HepG2 (cell line): ENCODE measurements around the gene TJP3. TPM values are rescaled to one million over a fixed set of nuclear protein-coding genes. Genes with fewer than 3 reads are reported as not detected.

Experiments used
- AKAP8 ChIP-seq: sonication (generic); formaldehyde crosslinking; IDR thresholded peaks from 2 replicates; pipeline ENCODE4 v1.5.1; 2020; ENCODE audit warnings: mild to moderate bottlenecking, missing genetic modification reagents
- ATF7 ChIP-seq, 2 experiments: fragments of 450-650 bp in 1 of 2; sonication (generic) in 1 of 2; formaldehyde crosslinking in 1 of 2; IDR thresholded peaks; 2 replicates each; pipeline versions ENCODE4 v1.4.0 to v1.6.1; 2016 to 2020; ENCODE audit warnings: antibody characterized with exemption in 1 of 2, mild to moderate bottlenecking in 1 of 2, missing genetic modification reagents in 1 of 2
- HOXA9 ChIP-seq: sonication (generic); formaldehyde crosslinking; IDR thresholded peaks from 2 replicates; pipeline ENCODE4 v1.8.1; 2022; ENCODE audit warnings: missing genetic modification reagents, mild to moderate bottlenecking, moderate library complexity, borderline replicate concordance
- NR2F2 ChIP-seq: IDR thresholded peaks from 2 replicates; pipeline ENCODE4 v1.6.1; 2012; ENCODE audit warnings: low read depth, inconsistent platforms, borderline replicate concordance
- SPEN ChIP-seq: sonication (generic); formaldehyde crosslinking; IDR thresholded peaks from 2 replicates; pipeline ENCODE4 v1.5.1; 2020; ENCODE audit warnings: low read depth, mild to moderate bottlenecking, missing genetic modification reagents
- ZBTB20 ChIP-seq: sonication (generic); formaldehyde crosslinking; IDR thresholded peaks from 2 replicates; pipeline ENCODE4 v1.8.1; 2023; ENCODE audit warnings: missing genetic modification reagents, low read depth, mild to moderate bottlenecking, borderline replicate concordance
- ZMYM2 ChIP-seq: sonication (generic); formaldehyde crosslinking; IDR thresholded peaks from 2 replicates; pipeline ENCODE4 v1.8.0; 2022; ENCODE audit warnings: mild to moderate bottlenecking, missing genetic modification reagents
- ZMYM3 ChIP-seq: sonication (generic); formaldehyde crosslinking; IDR thresholded peaks from 2 replicates; pipeline ENCODE4 v1.5.1; 2020; ENCODE audit warnings: mild to moderate bottlenecking, missing genetic modification reagents
- ZNF557 ChIP-seq: sonication (generic); formaldehyde crosslinking; IDR thresholded peaks from 2 replicates; pipeline ENCODE4 v1.4.0; 2020; ENCODE audit warnings: missing genetic modification reagents
- ZNF782 ChIP-seq: sonication (generic); formaldehyde crosslinking; IDR thresholded peaks from 2 replicates; pipeline ENCODE4 v1.4.0; 2020; ENCODE audit warnings: missing genetic modification reagents, mild to moderate bottlenecking, borderline replicate concordance
- ZNF816 ChIP-seq: sonication (generic); formaldehyde crosslinking; IDR thresholded peaks from 2 replicates; pipeline ENCODE4 v1.8.0; 2022; ENCODE audit warnings: missing genetic modification reagents, mild to moderate bottlenecking, borderline replicate concordance
- polyA plus RNA-seq, 8 experiments: library from polyadenylated mRNA; depleted of rRNA in 3 of 8; stranded (reverse) in 7 of 8; unstranded in 1 of 8; fragments of >200 nt; fragmentation: Illumina TruSeq in 4 of 8; extraction: Trizol in 4 of 8; gene quantifications; 2 replicates each; pipeline versions ENCODE4 v1.2.1 to v1.2.3, GENCODE V29; 2011 to 2016; ENCODE audit warnings: low read depth in 4 of 8, missing spikeins in 1 of 8, mixed read lengths in 1 of 8; ENCODE audit not compliant: insufficient read depth in 1 of 8
- total RNA-seq, 5 experiments: library from RNA; depleted of rRNA; stranded (reverse); fragments of >200 nt; fragmentation: Illumina TruSeq; extraction: Trizol; gene quantifications; 2 replicates each; pipeline ENCODE4 v1.2.3, GENCODE V29; 2016; ENCODE audit warnings: low read depth in 1 of 5
- TF ChIP-seq, protein P1 (sequence below): sonication (generic); formaldehyde crosslinking; IDR thresholded peaks from 2 replicates; pipeline ENCODE4 v1.8.1; 2023; ENCODE audit warnings: mild to moderate bottlenecking, missing genetic modification reagents
- TF ChIP-seq, protein P2 (sequence below): sonication (generic); formaldehyde crosslinking; IDR thresholded peaks from 2 replicates; pipeline ENCODE4 v1.4.0; 2020; ENCODE audit warnings: missing genetic modification reagents
- TF ChIP-seq, protein P3 (sequence below): sonication (generic); formaldehyde crosslinking; IDR thresholded peaks from 2 replicates; pipeline ENCODE4 v1.4.0; 2020; ENCODE audit warnings: missing genetic modification reagents, low read depth, mild to moderate bottlenecking, borderline replicate concordance
- TF ChIP-seq, protein P4 (sequence below): sonication (generic); formaldehyde crosslinking; IDR thresholded peaks from 2 replicates; pipeline ENCODE4 v1.9.0; 2021; ENCODE audit warnings: missing genetic modification reagents, mild to moderate bottlenecking, borderline replicate concordance
- TF ChIP-seq, protein P5 (sequence below): sonication (generic); formaldehyde crosslinking; IDR thresholded peaks from 2 replicates; pipeline ENCODE4 v1.5.0; 2020; ENCODE audit warnings: mild to moderate bottlenecking, missing genetic modification reagents, moderate library complexity
- TF ChIP-seq, protein P6 (sequence below): IDR thresholded peaks from 2 replicates; pipeline ENCODE4 v1.6.1; 2012; ENCODE audit warnings: inconsistent platforms

The TJP3 gene
- total and polyA plus RNA-seq, 2 of the 13 experiments (the other 11 are each of a cell fraction or from before 2014, with no cell fraction given): 2.3 to 21.5 TPM

DNA sequence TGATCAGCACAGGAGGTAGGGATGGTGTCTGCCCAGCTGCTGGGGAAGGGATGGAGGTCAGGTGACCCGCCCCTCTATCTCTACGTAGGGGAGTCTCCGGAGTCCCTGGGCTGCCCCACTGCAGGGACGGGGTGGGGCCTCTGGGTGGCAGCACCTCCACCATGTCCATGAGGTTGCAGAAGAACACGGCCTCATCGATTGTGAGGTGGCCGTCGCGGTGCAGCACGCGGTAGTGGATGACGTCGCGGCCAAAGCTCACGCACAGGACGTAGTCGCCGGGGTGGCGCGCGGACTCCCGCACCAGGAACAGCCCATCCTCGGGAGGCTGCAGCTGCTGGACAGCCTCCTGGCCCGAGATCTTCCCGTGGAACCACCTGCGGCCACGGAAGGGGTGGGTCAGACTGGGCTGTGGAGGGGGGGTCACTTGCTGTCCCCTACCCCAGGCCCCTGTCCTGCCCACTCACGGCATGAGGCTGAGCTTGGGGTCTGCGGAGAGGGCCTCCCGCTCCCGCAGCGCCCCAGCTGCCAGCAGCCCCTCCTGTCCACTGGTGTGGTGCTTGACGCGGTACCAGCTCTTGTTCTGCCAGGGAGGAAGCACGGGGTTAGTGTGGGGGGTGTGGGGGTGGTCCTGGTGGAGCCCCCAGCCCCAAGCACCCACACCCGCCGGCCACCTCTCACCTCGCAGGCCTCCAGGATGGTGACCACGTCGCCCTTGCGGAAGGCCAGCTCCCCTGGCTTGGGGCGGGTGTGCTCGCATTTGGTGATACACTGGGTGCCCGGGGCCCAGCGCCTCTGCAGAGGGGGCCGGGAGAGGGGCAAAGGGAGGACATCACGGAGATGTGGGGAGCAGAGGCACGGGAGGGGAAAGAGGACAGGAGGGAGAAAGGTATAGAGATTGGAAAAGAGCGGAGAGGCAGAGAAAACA is 75.7 kb downstream of the TJP3 start (continued):
- TF ChIP-seq, protein P1, sequence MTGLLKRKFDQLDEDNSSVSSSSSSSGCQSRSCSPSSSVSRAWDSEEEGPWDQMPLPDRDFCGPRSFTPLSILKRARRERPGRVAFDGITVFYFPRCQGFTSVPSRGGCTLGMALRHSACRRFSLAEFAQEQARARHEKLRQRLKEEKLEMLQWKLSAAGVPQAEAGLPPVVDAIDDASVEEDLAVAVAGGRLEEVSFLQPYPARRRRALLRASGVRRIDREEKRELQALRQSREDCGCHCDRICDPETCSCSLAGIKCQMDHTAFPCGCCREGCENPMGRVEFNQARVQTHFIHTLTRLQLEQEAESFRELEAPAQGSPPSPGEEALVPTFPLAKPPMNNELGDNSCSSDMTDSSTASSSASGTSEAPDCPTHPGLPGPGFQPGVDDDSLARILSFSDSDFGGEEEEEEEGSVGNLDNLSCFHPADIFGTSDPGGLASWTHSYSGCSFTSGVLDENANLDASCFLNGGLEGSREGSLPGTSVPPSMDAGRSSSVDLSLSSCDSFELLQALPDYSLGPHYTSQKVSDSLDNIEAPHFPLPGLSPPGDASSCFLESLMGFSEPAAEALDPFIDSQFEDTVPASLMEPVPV: 0 out of 2 replicates have a peak, but pooled peaks have one; percentile 34
- TF ChIP-seq HOXA9 (CRISPR knock-in tag) (no peak), ZBTB20 (CRISPR knock-in tag) (peak; percentile 42; the same call in 1 of the 2 replicates), ZNF557 (CRISPR knock-in tag) (no peak), ZMYM2 (CRISPR knock-in tag) (no peak), NR2F2 (no peak), AKAP8 (CRISPR knock-in tag) (no peak), SPEN (CRISPR knock-in tag) (0 out of 2 replicates have a peak, but pooled peaks have one; percentile 27), ATF7 (IDR thresholded peaks at IDR 0.05) (peak; percentile 41), ATF7 (CRISPR knock-in tag; IDR thresholded peaks at IDR 0.05) (0 out of 2 replicates have a peak, but pooled peaks have one; percentile 40), ZNF816 (CRISPR knock-in tag) (no peak), ZMYM3 (CRISPR knock-in tag) (0 out of 2 replicates have a peak, but pooled peaks have one; percentile 16), ZNF782 (CRISPR knock-in tag) (no peak)
- TF ChIP-seq, protein P2, sequence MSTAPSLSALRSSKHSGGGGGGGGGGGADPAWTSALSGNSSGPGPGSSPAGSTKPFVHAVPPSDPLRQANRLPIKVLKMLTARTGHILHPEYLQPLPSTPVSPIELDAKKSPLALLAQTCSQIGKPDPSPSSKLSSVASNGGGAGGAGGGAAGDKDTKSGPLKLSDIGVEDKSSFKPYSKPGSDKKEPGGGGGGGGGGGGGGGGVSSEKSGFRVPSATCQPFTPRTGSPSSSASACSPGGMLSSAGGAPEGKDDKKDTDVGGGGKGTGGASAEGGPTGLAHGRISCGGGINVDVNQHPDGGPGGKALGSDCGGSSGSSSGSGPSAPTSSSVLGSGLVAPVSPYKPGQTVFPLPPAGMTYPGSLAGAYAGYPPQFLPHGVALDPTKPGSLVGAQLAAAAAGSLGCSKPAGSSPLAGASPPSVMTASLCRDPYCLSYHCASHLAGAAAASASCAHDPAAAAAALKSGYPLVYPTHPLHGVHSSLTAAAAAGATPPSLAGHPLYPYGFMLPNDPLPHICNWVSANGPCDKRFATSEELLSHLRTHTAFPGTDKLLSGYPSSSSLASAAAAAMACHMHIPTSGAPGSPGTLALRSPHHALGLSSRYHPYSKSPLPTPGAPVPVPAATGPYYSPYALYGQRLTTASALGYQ (CRISPR knock-in tag): no peak
- TF ChIP-seq, protein P3, sequence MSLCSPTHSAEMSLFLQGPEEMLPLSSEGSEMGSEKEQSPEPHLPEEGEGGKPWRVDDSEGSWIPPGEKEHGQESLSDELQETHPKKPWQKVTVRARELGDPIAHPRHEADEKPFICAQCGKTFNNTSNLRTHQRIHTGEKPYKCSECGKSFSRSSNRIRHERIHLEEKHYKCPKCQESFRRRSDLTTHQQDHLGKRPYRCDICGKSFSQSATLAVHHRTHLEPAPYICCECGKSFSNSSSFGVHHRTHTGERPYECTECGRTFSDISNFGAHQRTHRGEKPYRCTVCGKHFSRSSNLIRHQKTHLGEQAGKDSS (CRISPR knock-in tag): no peak
- TF ChIP-seq, protein P4, sequence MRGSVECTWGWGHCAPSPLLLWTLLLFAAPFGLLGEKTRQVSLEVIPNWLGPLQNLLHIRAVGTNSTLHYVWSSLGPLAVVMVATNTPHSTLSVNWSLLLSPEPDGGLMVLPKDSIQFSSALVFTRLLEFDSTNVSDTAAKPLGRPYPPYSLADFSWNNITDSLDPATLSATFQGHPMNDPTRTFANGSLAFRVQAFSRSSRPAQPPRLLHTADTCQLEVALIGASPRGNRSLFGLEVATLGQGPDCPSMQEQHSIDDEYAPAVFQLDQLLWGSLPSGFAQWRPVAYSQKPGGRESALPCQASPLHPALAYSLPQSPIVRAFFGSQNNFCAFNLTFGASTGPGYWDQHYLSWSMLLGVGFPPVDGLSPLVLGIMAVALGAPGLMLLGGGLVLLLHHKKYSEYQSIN (CRISPR knock-in tag): no peak
- TF ChIP-seq, protein P5, sequence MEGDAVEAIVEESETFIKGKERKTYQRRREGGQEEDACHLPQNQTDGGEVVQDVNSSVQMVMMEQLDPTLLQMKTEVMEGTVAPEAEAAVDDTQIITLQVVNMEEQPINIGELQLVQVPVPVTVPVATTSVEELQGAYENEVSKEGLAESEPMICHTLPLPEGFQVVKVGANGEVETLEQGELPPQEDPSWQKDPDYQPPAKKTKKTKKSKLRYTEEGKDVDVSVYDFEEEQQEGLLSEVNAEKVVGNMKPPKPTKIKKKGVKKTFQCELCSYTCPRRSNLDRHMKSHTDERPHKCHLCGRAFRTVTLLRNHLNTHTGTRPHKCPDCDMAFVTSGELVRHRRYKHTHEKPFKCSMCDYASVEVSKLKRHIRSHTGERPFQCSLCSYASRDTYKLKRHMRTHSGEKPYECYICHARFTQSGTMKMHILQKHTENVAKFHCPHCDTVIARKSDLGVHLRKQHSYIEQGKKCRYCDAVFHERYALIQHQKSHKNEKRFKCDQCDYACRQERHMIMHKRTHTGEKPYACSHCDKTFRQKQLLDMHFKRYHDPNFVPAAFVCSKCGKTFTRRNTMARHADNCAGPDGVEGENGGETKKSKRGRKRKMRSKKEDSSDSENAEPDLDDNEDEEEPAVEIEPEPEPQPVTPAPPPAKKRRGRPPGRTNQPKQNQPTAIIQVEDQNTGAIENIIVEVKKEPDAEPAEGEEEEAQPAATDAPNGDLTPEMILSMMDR (CRISPR knock-in tag): peak; percentile 79
- TF ChIP-seq, protein P6, sequence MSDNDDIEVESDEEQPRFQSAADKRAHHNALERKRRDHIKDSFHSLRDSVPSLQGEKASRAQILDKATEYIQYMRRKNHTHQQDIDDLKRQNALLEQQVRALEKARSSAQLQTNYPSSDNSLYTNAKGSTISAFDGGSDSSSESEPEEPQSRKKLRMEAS: peak; percentile 95
